Bronchial epithelial cell (primary cell): Measurements from ENCODE around the gene CDC42. TPM values are rescaled to one million over a fixed set of nuclear protein-coding genes. Genes with fewer than 3 reads are reported as not detected.
A peak's percentile ranks its signal among the peaks of the same experiment; 100 is the strongest.

Experiments
- DNase-seq: peaks from one replicate; pipeline ENCODE4 v3.0.0-alpha.2; 2010; ENCODE audit warnings: low read depth
- FAIRE-seq: peaks from 2 replicates; lab custom pipeline; 2011; peaks lifted over from hg19 to GRCh38; lab: Jason Lieb, UNC
- H3K27me3 ChIP-seq: 2 replicates; pipeline ENCODE4 v1.5.1; 2011; ENCODE audit warnings: low read length; ENCODE audit not compliant: control insufficient read depth, insufficient read depth
- H3K36me3 ChIP-seq: 2 replicates; pipeline ENCODE4 v1.5.1; 2011; ENCODE audit warnings: low read length; ENCODE audit not compliant: control insufficient read depth, insufficient read depth
- H3K4me3 ChIP-seq: 2 replicates; pipeline ENCODE4 v1.5.1; 2011; ENCODE audit warnings: mild to moderate bottlenecking, low read depth, low read length, control low read depth
- CTCF ChIP-seq: IDR thresholded peaks from 2 replicates; pipeline ENCODE4 v1.5.1; 2011; ENCODE audit warnings: mild to moderate bottlenecking, moderate library complexity, low read length, control low read depth, inconsistent platforms; ENCODE audit not compliant: insufficient read depth, severe bottlenecking
- total RNA-seq: library from RNA; depleted of rRNA; stranded (reverse); fragments of >200 nt; gene quantifications from 2 replicates; pipeline ENCODE4 v1.2.1, GENCODE V29; 2014

The CDC42 gene
- total RNA-seq, 1 donor from 2014 or later = 408 TPM

GRCh38 chr1:22064751-22065402 is 12.4 kb downstream of the CDC42 start:
- Histone ChIP-seq H3K36me3 (peaks cover 10% of the 10 kb centered on the region), H3K27me3 (no peaks in the 10 kb centered on the region), H3K4me3 (no peak overlapping the region)
- FAIRE-seq (no peak), DNase-seq (no peak)
- TF ChIP-seq CTCF = no peak

GRCh38 chr1:22071511-22071910 is 19.0 kb downstream of the CDC42 start:
- no peak for TF ChIP-seq CTCF
- peaks cover 7% of the 10 kb centered on the region for H3K36me3 ChIP-seq
- H3K27me3 ChIP-seq = no peaks in the 10 kb centered on the region
- no peak for FAIRE-seq
- H3K4me3 ChIP-seq = no peak overlapping the region
- no peak for DNase-seq

GRCh38 chr1:22074803-22075202 is 22.3 kb downstream of the CDC42 start:
- no peak for FAIRE-seq
- Histone ChIP-seq H3K36me3 (peaks cover 6% of the 10 kb centered on the region), H3K4me3 (no peak overlapping the region), H3K27me3 (no peaks in the 10 kb centered on the region)
- no peak for TF ChIP-seq CTCF
- DNase-seq = no peak

GRCh38 chr1:22075718-22076117 is 23.2 kb downstream of the CDC42 start:
- no peak overlapping the region for H3K4me3 ChIP-seq
- DNase-seq (no peak), FAIRE-seq (no peak)
- H3K27me3 ChIP-seq = no peaks in the 10 kb centered on the region
- TF ChIP-seq CTCF = no peak
- peaks cover 6% of the 10 kb centered on the region for H3K36me3 ChIP-seq

GRCh38 chr1:22076346-22076745 is 23.8 kb downstream of the CDC42 start:
- no peaks in the 10 kb centered on the region for H3K27me3 ChIP-seq
- H3K36me3 ChIP-seq = peaks cover 6% of the 10 kb centered on the region
- TF ChIP-seq CTCF = no peak
- FAIRE-seq (no peak), DNase-seq (peak; percentile 44)
- no peak overlapping the region for H3K4me3 ChIP-seq

- Histone ChIP-seq H3K27me3 (no peaks in the 10 kb centered on the region), H3K36me3 (peaks cover 8% of the 10 kb centered on the region), H3K4me3 (no peak overlapping the region)
- TF ChIP-seq CTCF = no peak
- DNase-seq (peak; percentile 36), FAIRE-seq (no peak)
Measured at GRCh38 chr1:22077728-22078127, 25.2 kb downstream of the CDC42 start.
